Measurements from ENCODE around the gene LTA.

DNA sequence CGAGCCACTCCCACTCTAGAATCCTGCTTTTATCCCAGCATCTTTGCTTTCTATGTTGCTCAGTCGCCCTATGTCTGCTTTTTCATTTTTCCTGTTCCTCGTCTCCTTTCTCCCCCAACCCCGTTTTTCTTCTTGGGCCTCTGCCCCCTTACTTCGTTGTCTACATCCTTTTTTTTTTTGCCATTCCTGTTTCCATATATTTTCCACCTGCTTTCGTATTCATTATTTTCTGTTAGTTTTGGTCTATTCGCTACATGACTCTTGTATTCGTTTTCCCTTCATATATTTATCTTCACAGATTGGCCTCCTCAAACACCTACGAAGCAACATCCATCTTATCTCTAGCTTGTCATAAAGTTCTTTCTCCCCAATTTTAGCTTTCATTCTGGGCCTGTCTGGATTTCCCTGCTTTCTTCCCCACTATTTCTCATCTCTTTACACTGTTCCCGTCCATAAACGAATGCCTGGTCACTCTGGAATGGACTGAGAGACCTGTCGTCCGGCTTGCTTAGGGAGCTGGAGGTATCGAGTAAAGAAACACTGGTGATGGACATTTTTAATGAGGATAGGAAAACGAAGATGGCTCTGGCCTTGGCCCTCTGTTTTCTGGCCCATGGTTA, 49.3 kb downstream of the LTA start:
- TF ChIP-seq CTCF (conservative IDR thresholded peaks at IDR 0.05; ENCODE audit: low read depth in 2 of 2) (no peak), CREB1 (CRISPR knock-in tag; IDR thresholded peaks at IDR 0.05; ENCODE audit: low read depth) (no peak), EZH2 (IDR thresholded peaks at IDR 0.05; ENCODE audit: low read depth, unreplicated experiment) (no peak), POLR2AphosphoS5 (IDR thresholded peaks at IDR 0.05; ENCODE audit: low read depth) (no peak), ZNF462 (CRISPR knock-in tag; IDR thresholded peaks at IDR 0.05) (no peak)
- TF ChIP-seq, protein P1, sequence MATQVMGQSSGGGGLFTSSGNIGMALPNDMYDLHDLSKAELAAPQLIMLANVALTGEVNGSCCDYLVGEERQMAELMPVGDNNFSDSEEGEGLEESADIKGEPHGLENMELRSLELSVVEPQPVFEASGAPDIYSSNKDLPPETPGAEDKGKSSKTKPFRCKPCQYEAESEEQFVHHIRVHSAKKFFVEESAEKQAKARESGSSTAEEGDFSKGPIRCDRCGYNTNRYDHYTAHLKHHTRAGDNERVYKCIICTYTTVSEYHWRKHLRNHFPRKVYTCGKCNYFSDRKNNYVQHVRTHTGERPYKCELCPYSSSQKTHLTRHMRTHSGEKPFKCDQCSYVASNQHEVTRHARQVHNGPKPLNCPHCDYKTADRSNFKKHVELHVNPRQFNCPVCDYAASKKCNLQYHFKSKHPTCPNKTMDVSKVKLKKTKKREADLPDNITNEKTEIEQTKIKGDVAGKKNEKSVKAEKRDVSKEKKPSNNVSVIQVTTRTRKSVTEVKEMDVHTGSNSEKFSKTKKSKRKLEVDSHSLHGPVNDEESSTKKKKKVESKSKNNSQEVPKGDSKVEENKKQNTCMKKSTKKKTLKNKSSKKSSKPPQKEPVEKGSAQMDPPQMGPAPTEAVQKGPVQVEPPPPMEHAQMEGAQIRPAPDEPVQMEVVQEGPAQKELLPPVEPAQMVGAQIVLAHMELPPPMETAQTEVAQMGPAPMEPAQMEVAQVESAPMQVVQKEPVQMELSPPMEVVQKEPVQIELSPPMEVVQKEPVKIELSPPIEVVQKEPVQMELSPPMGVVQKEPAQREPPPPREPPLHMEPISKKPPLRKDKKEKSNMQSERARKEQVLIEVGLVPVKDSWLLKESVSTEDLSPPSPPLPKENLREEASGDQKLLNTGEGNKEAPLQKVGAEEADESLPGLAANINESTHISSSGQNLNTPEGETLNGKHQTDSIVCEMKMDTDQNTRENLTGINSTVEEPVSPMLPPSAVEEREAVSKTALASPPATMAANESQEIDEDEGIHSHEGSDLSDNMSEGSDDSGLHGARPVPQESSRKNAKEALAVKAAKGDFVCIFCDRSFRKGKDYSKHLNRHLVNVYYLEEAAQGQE (IDR thresholded peaks at IDR 0.05; ENCODE audit: unreplicated experiment), result no peak

Measured in GM23338 (cell line).